OCI-LY3 (cell line): ENCODE measurements around the gene DOLK.
"Not testable (repeated sequence)": the region's sequence is repeated elsewhere in the genome, so short reads cannot be mapped to it uniquely, and the experiment has no call there.

Experiments used
- H2AFZ ChIP-seq: fragments of 200-600, 300-600 bp; shearing (Covaris generic); 2 replicates; pipeline ENCODE4 v1.6.0; 2014; ENCODE audit warnings: antibody characterized with exemption, low read depth, low read length
- H3K27ac ChIP-seq: fragments of 200-600, 300-600 bp; sonication (generic); 2 replicates; pipeline ENCODE4 v1.5.1; 2014; ENCODE audit warnings: mild to moderate bottlenecking, low read length, moderate library complexity, mixed read lengths
- H3K27me3 ChIP-seq: fragments of 200-600, 300-600 bp; sonication (generic); 2 replicates; pipeline ENCODE4 v1.6.1; 2014; ENCODE audit warnings: low read depth, low read length, mixed read lengths
- H3K36me3 ChIP-seq: fragments of 200-600, 300-600 bp; sonication (generic); replicated peaks from 2 replicates; pipeline ENCODE3; 2014; ENCODE audit warnings: low read depth, low read length, mixed read lengths
- H3K4me1 ChIP-seq: fragments of 300-600, 200-600 bp; sonication (generic); 2 replicates; pipeline ENCODE4 v1.6.1; 2014; ENCODE audit warnings: low read length, mixed read lengths
- H3K4me2 ChIP-seq: fragments of 200-600, 300-600 bp; sonication (generic); 2 replicates; pipeline ENCODE4 v1.6.1; 2014; ENCODE audit warnings: low read length, mixed read lengths
- H3K4me3 ChIP-seq: fragments of 300-600, 200-600 bp; sonication (generic); 2 replicates; pipeline ENCODE4 v1.5.1; 2014; ENCODE audit warnings: antibody characterized with exemption, mild to moderate bottlenecking, low read length, moderate library complexity
- H3K79me2 ChIP-seq: fragments of 300-600, 200-600 bp; shearing (Covaris generic); 2 replicates; pipeline ENCODE4 v1.6.1; 2014; ENCODE audit warnings: mild to moderate bottlenecking, low read length, mixed read lengths
- H3K9ac ChIP-seq: fragments of 300-600, 200-600 bp; shearing (Covaris generic); 2 replicates; pipeline ENCODE4 v1.6.0; 2014; ENCODE audit warnings: mild to moderate bottlenecking, low read length, moderate library complexity
- H3K9me3 ChIP-seq: fragments of 200-600, 300-600 bp; shearing (Covaris generic); 2 replicates; pipeline ENCODE4 v1.6.1; 2014; ENCODE audit warnings: low read length, mixed read lengths; ENCODE audit not compliant: insufficient read depth
- H4K20me1 ChIP-seq: fragments of 200-600, 300-600 bp; sonication (generic); 2 replicates; pipeline ENCODE4 v1.6.1; 2016; ENCODE audit warnings: low read length, mixed read lengths; ENCODE audit not compliant: insufficient read depth
- CTCF ChIP-seq: fragments of 200-600, 300-600 bp; sonication (generic); IDR thresholded peaks from 2 replicates; pipeline ENCODE4 v1.5.1; 2014; ENCODE audit warnings: antibody characterized with exemption, low read length, low read depth
- EZH2phosphoT487 ChIP-seq: fragments of 200-600 bp; shearing (Covaris generic); IDR thresholded peaks from 2 replicates; pipeline ENCODE4 v1.6.1; 2018; ENCODE audit warnings: antibody characterized with exemption, mixed run types, low read depth

The DOLK gene

GRCh38 chr9:128969491-128969890 is 22.1 kb upstream of the DOLK start:
- no peak for TF ChIP-seq CTCF
- TF ChIP-seq EZH2phosphoT487 = no peak
- H3K4me3 ChIP-seq = no peak overlapping the region
- no peaks in the 10 kb centered on the region for H4K20me1 ChIP-seq
- H3K9me3 ChIP-seq = no peaks in the 10 kb centered on the region
- peaks cover 35% of the 10 kb centered on the region for H3K36me3 ChIP-seq
- H3K27ac ChIP-seq = no peak overlapping the region
- H3K79me2 ChIP-seq = no peaks in the 10 kb centered on the region
- H2AFZ ChIP-seq = no peak overlapping the region
- no peaks in the 10 kb centered on the region for H3K27me3 ChIP-seq
- no peak overlapping the region for H3K4me2 ChIP-seq
- H3K9ac ChIP-seq = no peak overlapping the region
- H3K4me1 ChIP-seq = no peaks in the 10 kb centered on the region

- H3K4me3 ChIP-seq, H3K79me2 ChIP-seq, H2AFZ ChIP-seq, H4K20me1 ChIP-seq, H3K9me3 ChIP-seq, H3K4me2 ChIP-seq, H3K27ac ChIP-seq, H3K9ac ChIP-seq, H3K27me3 ChIP-seq, H3K4me1 ChIP-seq: not testable (repeated sequence)
- H3K36me3 ChIP-seq = peaks cover 21% of the 10 kb centered on the region
These were observed 14.0 kb upstream of the DOLK start for GRCh38 chr9:128961403-128961802.

- Histone ChIP-seq H3K79me2 (peaks cover 14% of the 10 kb centered on the region), H3K4me1 (peaks cover 5% of the 10 kb centered on the region), H3K4me2 (peak overlapping the region; percentile 65), H3K9me3 (no peaks in the 10 kb centered on the region), H4K20me1 (no peaks in the 10 kb centered on the region), H3K27me3 (no peaks in the 10 kb centered on the region), H3K4me3 (peak overlapping the region; percentile 92), H3K9ac (peak overlapping the region; percentile 87), H3K27ac (no peak overlapping the region), H2AFZ (no peak overlapping the region), H3K36me3 (peaks cover 4% of the 10 kb centered on the region)
- no peak for TF ChIP-seq EZH2phosphoT487
- no peak for TF ChIP-seq CTCF
These were observed 201 bp downstream of the DOLK start for GRCh38 chr9:128947277-128947526.

GRCh38 chr9:128946571-128947276 is 679 bp downstream of the DOLK start:
- no peak overlapping the region for H2AFZ ChIP-seq
- H3K4me3 ChIP-seq = peak overlapping the region; percentile 92
- H4K20me1 ChIP-seq = no peaks in the 10 kb centered on the region
- peak overlapping the region; percentile 87 for H3K9ac ChIP-seq
- H3K9me3 ChIP-seq = no peaks in the 10 kb centered on the region
- H3K27ac ChIP-seq = no peak overlapping the region
- peaks cover 14% of the 10 kb centered on the region for H3K79me2 ChIP-seq
- peak overlapping the region; percentile 65 for H3K4me2 ChIP-seq
- H3K36me3 ChIP-seq = peaks cover 4% of the 10 kb centered on the region
- TF ChIP-seq CTCF (no peak), EZH2phosphoT487 (no peak)
- peaks cover 5% of the 10 kb centered on the region for H3K4me1 ChIP-seq
- H3K27me3 ChIP-seq = no peaks in the 10 kb centered on the region
